Liver (tissue), 9 donors: ENCODE measurements around the gene TBX5. TPM values are rescaled to one million over a fixed set of nuclear protein-coding genes. Genes with fewer than 3 reads are reported as not detected.

Experiments used
- DNase-seq: peaks from one replicate; pipeline ENCODE4 v3.0.0-alpha.2; 2017; ENCODE audit warnings: low spot score
- H3K27ac ChIP-seq, 2 donors: one replicate each; pipeline ENCODE4 v1.7.0; 2013; ENCODE audit warnings: inconsistent platforms in 2 of 2, low read length in 2 of 2, control low read depth in 1 of 2, low read depth in 1 of 2, mild to moderate bottlenecking in 1 of 2
- H3K27me3 ChIP-seq, 4 donors: one replicate each; pipeline versions ENCODE4 v1.6.1 to v1.7.0; 2013; ENCODE audit warnings: low read length in 3 of 4, inconsistent platforms in 1 of 4, mild to moderate bottlenecking in 1 of 4, moderate library complexity in 1 of 4; ENCODE audit not compliant: control insufficient read depth in 4 of 4, insufficient read depth in 4 of 4
- H3K36me3 ChIP-seq, 4 donors: one replicate each; pipeline versions ENCODE4 v1.6.1 to v1.7.0; 2013; ENCODE audit warnings: low read length in 3 of 4, mild to moderate bottlenecking in 3 of 4, low read depth in 1 of 4, moderate library complexity in 1 of 4; ENCODE audit not compliant: control insufficient read depth in 4 of 4, insufficient read depth in 3 of 4
- H3K4me1 ChIP-seq, 4 donors: one replicate each; pipeline versions ENCODE4 v1.6.1 to v1.7.0; 2013; ENCODE audit warnings: low read length in 3 of 4, mild to moderate bottlenecking in 3 of 4, moderate library complexity in 1 of 4; ENCODE audit not compliant: control insufficient read depth in 4 of 4, insufficient read depth in 4 of 4
- H3K4me3 ChIP-seq, 3 donors: one replicate each; pipeline versions ENCODE4 v1.6.1 to v1.7.0; 2013; ENCODE audit warnings: low read length in 3 of 3, control low read depth in 1 of 3, low read depth in 1 of 3, mild to moderate bottlenecking in 1 of 3
- H3K9ac ChIP-seq, 2 donors: one replicate each; pipeline ENCODE4 v1.7.0; 2013; ENCODE audit warnings: low read length in 2 of 2, mild to moderate bottlenecking in 2 of 2, moderate library complexity in 2 of 2, control low read depth in 1 of 2, low read depth in 1 of 2
- H3K9me3 ChIP-seq, 4 donors: one replicate each; pipeline versions ENCODE4 v1.6.1 to v1.7.0; 2013; ENCODE audit warnings: low read length in 3 of 4; ENCODE audit not compliant: control insufficient read depth in 4 of 4
- EGR1 ChIP-seq, 2 donors: IDR thresholded peaks; 2 replicates each; pipeline ENCODE4 v1.6.1; 2016 to 2018; ENCODE audit warnings: antibody characterized with exemption in 2 of 2, low read depth in 2 of 2
- FOXA2 ChIP-seq: IDR thresholded peaks from 2 replicates; pipeline ENCODE4 v1.6.1; 2016; ENCODE audit warnings: antibody characterized with exemption
- GABPA ChIP-seq, 2 donors: IDR thresholded peaks in 1 of 2; conservative IDR thresholded peaks in 1 of 2; 2 replicates each; pipeline ENCODE4 v1.6.1; 2016; ENCODE audit warnings: antibody characterized with exemption in 2 of 2, mild to moderate bottlenecking in 1 of 2, moderate library complexity in 1 of 2
- HNF4A ChIP-seq, 2 donors: conservative IDR thresholded peaks; 2 replicates each; pipeline ENCODE4 v1.6.1; 2016; ENCODE audit warnings: antibody characterized with exemption in 2 of 2, mild to moderate bottlenecking in 2 of 2
- HNF4G ChIP-seq: IDR thresholded peaks from 2 replicates; pipeline ENCODE4 v1.6.1; 2016; ENCODE audit warnings: antibody characterized with exemption
- NR2F2 ChIP-seq: IDR thresholded peaks from 2 replicates; pipeline ENCODE4 v1.6.1; 2016; ENCODE audit warnings: antibody characterized with exemption
- WGBS: extraction: QIAGEN DNeasy Blood & Tissue Kit; methylation state at CpG from one replicate; pipeline ENCODE4 v1.1.7; 2013; 5-methylcytosine and 5-hydroxymethylcytosine counted together
- polyA plus RNA-seq, 2 donors: library from polyadenylated mRNA; stranded (reverse) in 1 of 2; unstranded in 1 of 2; fragments of 200-250 nt in 1 of 2; fragments of >200 nt in 1 of 2; fragmentation: Nextera tagmentation in 1 of 2; extraction: Ambion mirVana in 1 of 2; gene quantifications; one replicate each; pipeline versions ENCODE4 v1.2.1 to v1.2.3, GENCODE V29; 2013 to 2015
- total RNA-seq, 2 donors: library from RNA; depleted of rRNA; stranded (reverse); fragments of >200 nt; gene quantifications; one replicate each; pipeline ENCODE4 v1.2.3, GENCODE V29; 2014
- TF ChIP-seq, protein P1 (sequence below): IDR thresholded peaks from 2 replicates; pipeline ENCODE4 v1.6.1; 2016; ENCODE audit warnings: antibody characterized with exemption
- TF ChIP-seq, protein P2 (sequence below): fragments of 150-350 bp; IDR thresholded peaks from 2 replicates; pipeline ENCODE4 v1.5.1; 2017; ENCODE audit warnings: improper control_type of control experiment, low read depth, low read length; ENCODE audit not compliant: missing input control
- TF ChIP-seq, protein P3 (sequence below): IDR thresholded peaks from 2 replicates; pipeline ENCODE4 v1.6.1; 2016; ENCODE audit warnings: antibody characterized with exemption
- donor health status: healthy.
- donor health status: healthy.
- donor health status: healthy.
- donor health status: healthy.
- donor health status: healthy.

TBX5 gene
- total and polyA plus RNA-seq, 4 donors = 0.03 TPM; not detected in 3

DNA sequence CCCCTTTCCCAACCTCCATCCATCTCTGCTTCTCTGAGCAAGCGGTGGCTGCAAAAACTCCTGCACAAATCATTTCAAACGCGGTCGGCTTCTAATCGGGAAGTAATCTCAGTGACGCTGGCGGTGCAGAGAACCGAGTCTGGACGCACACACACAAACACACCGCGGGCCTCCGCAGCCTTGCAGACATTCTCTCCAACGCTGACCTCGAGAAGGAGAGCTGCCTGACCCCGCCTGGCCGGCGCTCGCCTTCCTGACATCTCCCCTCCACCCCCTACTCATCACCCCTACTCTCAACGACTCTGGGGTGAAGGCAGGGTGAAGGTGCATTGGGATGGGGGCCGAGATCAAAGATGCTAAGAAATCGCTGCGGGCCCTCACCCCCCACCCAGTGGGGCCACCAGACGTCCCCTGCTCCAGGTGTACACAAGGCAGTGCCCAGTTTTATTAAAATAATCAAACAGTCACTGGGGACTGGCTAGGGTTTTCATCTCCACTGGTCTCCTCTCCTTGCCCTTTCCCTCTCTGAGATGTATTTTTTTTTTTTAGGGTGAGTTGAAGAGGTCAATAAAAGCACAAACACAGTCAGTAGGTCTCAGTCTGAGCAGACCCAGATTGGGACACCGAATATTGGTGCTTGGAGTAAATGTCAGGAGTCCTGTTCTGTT is 506 bp upstream of the TBX5 start:
- no peaks in the 10 kb centered on the region for H3K36me3 ChIP-seq
- H3K27ac ChIP-seq = no peak overlapping the region
- TF ChIP-seq, protein P1, sequence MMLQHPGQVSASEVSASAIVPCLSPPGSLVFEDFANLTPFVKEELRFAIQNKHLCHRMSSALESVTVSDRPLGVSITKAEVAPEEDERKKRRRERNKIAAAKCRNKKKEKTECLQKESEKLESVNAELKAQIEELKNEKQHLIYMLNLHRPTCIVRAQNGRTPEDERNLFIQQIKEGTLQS = no peak
- no peak for TF ChIP-seq HNF4A (conservative IDR thresholded peaks at IDR 0.05)
- no peak for TF ChIP-seq NR2F2
- TF ChIP-seq, protein P2, sequence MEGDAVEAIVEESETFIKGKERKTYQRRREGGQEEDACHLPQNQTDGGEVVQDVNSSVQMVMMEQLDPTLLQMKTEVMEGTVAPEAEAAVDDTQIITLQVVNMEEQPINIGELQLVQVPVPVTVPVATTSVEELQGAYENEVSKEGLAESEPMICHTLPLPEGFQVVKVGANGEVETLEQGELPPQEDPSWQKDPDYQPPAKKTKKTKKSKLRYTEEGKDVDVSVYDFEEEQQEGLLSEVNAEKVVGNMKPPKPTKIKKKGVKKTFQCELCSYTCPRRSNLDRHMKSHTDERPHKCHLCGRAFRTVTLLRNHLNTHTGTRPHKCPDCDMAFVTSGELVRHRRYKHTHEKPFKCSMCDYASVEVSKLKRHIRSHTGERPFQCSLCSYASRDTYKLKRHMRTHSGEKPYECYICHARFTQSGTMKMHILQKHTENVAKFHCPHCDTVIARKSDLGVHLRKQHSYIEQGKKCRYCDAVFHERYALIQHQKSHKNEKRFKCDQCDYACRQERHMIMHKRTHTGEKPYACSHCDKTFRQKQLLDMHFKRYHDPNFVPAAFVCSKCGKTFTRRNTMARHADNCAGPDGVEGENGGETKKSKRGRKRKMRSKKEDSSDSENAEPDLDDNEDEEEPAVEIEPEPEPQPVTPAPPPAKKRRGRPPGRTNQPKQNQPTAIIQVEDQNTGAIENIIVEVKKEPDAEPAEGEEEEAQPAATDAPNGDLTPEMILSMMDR = no peak
- TF ChIP-seq GABPA (IDR thresholded peaks at IDR 0.05 in 1 of 2, conservative IDR thresholded peaks at IDR 0.05 in 1 of 2) = no peak
- no peak for TF ChIP-seq HNF4G
- TF ChIP-seq FOXA2 = no peak
- TF ChIP-seq, protein P3, sequence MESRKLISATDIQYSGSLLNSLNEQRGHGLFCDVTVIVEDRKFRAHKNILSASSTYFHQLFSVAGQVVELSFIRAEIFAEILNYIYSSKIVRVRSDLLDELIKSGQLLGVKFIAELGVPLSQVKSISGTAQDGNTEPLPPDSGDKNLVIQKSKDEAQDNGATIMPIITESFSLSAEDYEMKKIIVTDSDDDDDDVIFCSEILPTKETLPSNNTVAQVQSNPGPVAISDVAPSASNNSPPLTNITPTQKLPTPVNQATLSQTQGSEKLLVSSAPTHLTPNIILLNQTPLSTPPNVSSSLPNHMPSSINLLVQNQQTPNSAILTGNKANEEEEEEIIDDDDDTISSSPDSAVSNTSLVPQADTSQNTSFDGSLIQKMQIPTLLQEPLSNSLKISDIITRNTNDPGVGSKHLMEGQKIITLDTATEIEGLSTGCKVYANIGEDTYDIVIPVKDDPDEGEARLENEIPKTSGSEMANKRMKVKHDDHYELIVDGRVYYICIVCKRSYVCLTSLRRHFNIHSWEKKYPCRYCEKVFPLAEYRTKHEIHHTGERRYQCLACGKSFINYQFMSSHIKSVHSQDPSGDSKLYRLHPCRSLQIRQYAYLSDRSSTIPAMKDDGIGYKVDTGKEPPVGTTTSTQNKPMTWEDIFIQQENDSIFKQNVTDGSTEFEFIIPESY = no peak
- TF ChIP-seq EGR1 (IDR thresholded peaks at IDR 0.05; ENCODE audit: low read depth in 2 of 2) = no peak
- no peak for DNase-seq
- no peak overlapping the region for H3K9ac ChIP-seq
- H3K9me3 ChIP-seq = no peaks in the 10 kb centered on the region
- peaks cover 10 to 35% (median 31%) of the 10 kb centered on the region in 4 donors for H3K27me3 ChIP-seq
- H3K4me1 ChIP-seq = peaks cover 6 to 10% (median 9%) of the 10 kb centered on the region in 4 donors
- WGBS = 4% methylated on average over 24 of the region's 24 CpGs
- H3K4me3 ChIP-seq = no peak overlapping the region

DNA sequence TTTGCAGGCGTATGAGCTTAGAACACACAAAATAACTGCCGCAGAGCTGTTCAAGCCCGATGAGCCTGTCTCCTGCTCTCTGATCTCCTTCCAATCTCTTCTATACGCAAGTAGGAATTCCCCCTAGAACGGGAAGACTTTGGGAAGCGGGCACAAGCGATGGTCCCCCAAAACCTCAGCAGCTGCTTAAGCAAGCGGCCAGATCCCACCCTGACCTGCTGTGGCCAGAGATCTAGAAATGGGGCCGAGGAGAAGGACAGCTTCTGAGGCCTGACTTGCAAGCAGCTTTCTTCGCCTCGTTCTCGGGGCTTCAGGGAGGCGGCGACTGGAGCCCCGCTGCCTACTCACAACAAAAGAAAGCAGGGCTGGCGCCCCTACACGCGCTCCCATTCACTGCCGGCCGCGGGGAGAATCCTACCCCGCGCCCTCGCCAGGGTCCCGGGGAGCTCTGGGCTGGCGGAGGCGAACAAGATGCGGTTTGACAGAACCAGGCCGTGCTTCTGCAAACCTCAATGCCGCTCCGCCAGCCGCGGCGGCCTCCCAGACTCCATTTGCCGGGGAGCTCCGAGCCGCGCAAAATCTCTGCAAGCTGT is 922 bp downstream of the TBX5 start:
- TF ChIP-seq, protein P2 = no peak
- Histone ChIP-seq H3K9ac (no peak overlapping the region), H3K9me3 (no peaks in the 10 kb centered on the region), H3K27me3 (peaks cover 9 to 33% (median 22%) of the 10 kb centered on the region in 4 donors), H3K4me3 (no peak overlapping the region), H3K27ac (no peak overlapping the region), H3K36me3 (no peaks in the 10 kb centered on the region), H3K4me1 (peaks cover 6 to 10% (median 9%) of the 10 kb centered on the region in 4 donors)
- WGBS = 2% methylated on average over 38 of the region's 38 CpGs
- DNase-seq = no peak
